Measurements from ENCODE around the gene SLC17A3.

Gene SLC17A3

DNA sequence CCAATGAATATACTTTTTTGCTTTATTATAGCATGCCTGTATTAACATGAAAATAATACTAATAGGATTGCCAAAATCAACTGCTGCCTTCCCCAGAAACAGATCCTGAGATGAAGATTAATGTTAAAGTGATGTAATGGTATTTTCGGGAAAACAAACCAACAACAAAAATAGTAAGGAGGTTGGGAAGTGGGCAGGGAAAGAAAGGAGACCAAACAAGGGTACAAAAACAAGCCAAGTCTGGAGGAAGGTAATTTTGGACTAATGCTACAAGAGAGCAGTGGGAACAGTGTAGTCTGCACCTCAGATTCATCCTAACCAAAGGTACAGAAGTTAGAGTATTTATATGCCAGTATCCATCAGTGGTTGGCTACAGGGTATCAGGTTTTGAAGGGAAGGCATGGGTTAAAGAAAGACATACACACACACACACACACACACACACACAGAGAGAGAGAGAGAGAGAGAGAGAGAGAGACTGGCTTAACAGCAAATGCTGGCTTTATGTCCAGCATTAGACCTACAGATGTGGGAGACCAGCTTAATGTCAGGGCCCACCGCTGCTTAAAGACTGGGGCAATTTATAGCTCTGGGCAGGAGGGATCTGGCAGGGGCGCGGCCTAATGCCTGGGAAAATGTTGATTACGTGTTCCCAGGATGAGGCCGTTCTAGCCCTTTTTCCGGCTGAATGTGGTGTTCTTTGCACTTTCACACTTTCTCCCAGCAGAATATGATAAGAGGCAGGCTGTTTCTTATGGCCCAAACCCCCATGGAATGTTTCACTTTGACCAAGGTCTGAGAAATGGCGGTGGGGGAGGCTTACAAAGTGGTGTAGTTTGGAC is 38.4 kb downstream of the SLC17A3 start:
- Mint-ChIP-seq H3K27me3 (peaks cover 20% of the 10 kb centered on the region), H3K4me3 (no peak overlapping the region), H3K27ac (no peak overlapping the region), H3K4me1 (ENCODE audit: low read depth) (no peaks in the 10 kb centered on the region), H3K36me3 (ENCODE audit: low read depth) (no peaks in the 10 kb centered on the region), H3K9me3 (no peaks in the 10 kb centered on the region)

DNA sequence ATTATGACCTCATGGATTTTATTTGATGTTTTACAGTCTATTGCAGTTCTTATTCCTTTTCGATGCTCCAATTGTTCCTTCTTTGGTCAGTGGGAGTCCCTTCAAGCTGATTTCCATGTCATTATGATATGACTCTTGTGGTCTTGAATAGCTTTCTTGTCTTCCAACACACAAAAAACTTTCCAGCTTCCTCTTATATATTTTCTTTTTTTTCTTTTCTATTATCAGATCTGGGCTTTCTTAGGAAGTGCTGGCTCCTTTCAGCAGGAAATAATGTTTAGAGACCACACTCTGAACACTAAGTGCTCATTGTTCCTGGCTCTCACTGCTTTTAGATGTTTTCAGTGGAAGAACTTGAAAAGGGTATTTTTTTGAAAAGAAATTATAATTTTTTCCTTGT is 39.1 kb downstream of the SLC17A3 start:
- Mint-ChIP-seq H3K27me3 (peaks cover 13% of the 10 kb centered on the region), H3K4me3 (no peak overlapping the region), H3K9me3 (no peaks in the 10 kb centered on the region), H3K36me3 (ENCODE audit: low read depth) (no peaks in the 10 kb centered on the region), H3K4me1 (ENCODE audit: low read depth) (no peaks in the 10 kb centered on the region), H3K27ac (no peak overlapping the region)

DNA sequence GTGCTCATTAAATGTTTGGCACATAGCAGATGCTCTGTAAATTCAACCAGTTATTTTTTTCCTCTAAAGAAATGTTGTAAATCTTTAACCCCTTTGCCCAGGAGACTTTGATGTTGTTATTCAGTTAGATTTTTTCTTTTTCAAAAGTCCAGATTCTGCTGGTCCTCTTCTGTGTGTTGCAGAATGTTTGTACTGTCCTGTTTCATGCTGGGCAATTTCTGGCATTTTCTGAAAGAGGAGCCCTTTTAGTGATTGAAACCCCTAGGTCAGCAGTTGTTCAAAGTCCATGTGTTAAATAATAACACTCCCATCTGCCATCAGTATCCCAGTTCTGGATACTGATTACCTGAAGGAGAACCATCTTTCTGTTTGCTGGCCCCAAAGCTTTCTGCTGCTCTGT is 40.9 kb downstream of the SLC17A3 start:
- Mint-ChIP-seq H3K9me3 (no peaks in the 10 kb centered on the region), H3K36me3 (ENCODE audit: low read depth) (no peaks in the 10 kb centered on the region), H3K4me1 (ENCODE audit: low read depth) (peaks cover 4% of the 10 kb centered on the region)

DNA sequence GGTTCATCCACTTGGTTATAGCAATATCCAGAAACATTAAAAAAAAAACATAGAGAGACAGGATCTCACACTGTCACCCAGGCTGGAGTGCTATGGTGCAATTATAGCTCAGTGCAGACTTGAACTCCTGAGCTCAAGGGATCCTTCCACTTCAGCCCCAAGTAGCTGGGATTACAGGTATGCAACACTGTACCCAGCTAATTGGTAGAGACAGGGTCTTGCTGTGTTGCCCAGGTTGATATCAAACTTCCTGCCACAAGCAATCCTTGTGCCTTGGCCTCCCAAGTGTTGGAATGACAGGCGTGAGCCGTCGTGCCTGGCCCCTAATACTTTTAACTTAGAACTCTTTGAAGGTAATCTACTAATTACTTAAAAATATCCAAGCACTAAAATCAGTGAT is 41.4 kb downstream of the SLC17A3 start:
- Mint-ChIP-seq H3K4me3 (no peak overlapping the region), H3K36me3 (ENCODE audit: low read depth) (no peaks in the 10 kb centered on the region), H3K27me3 (peaks cover 11% of the 10 kb centered on the region), H3K4me1 (ENCODE audit: low read depth) (peaks cover 4% of the 10 kb centered on the region), H3K9me3 (no peaks in the 10 kb centered on the region), H3K27ac (no peak overlapping the region)

More for the DNA sequence above, 40.9 kb downstream of the SLC17A3 start:
- H3K27me3 Mint-ChIP-seq = peaks cover 8% of the 10 kb centered on the region
- no peak overlapping the region for H3K4me3 Mint-ChIP-seq
- no peak overlapping the region for H3K27ac Mint-ChIP-seq

DNA sequence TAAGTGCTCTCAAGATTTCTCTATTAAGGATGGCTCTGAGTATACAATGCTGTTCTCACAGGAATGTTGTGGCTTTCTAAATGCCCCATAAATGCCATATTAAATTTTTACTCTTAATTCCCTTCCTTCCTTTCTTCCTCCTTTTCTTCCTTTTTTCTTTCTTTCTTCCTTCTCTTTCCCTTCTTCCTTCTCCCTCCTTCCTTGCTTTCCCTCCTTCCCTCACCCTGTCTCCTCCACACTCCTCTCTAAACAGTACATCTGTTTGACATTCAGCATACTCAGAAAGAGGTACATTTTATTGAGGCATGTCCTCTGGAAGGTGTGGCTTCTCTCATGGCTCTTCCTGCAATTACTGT is 41.8 kb downstream of the SLC17A3 start:
- peaks cover 4% of the 10 kb centered on the region for H3K4me1 Mint-ChIP-seq (ENCODE audit: low read depth)
- peaks cover 13% of the 10 kb centered on the region for H3K27me3 Mint-ChIP-seq
- no peak overlapping the region for H3K4me3 Mint-ChIP-seq
- H3K27ac Mint-ChIP-seq = no peak overlapping the region
- H3K9me3 Mint-ChIP-seq = no peaks in the 10 kb centered on the region
- H3K36me3 Mint-ChIP-seq (ENCODE audit: low read depth) = no peaks in the 10 kb centered on the region

DNA sequence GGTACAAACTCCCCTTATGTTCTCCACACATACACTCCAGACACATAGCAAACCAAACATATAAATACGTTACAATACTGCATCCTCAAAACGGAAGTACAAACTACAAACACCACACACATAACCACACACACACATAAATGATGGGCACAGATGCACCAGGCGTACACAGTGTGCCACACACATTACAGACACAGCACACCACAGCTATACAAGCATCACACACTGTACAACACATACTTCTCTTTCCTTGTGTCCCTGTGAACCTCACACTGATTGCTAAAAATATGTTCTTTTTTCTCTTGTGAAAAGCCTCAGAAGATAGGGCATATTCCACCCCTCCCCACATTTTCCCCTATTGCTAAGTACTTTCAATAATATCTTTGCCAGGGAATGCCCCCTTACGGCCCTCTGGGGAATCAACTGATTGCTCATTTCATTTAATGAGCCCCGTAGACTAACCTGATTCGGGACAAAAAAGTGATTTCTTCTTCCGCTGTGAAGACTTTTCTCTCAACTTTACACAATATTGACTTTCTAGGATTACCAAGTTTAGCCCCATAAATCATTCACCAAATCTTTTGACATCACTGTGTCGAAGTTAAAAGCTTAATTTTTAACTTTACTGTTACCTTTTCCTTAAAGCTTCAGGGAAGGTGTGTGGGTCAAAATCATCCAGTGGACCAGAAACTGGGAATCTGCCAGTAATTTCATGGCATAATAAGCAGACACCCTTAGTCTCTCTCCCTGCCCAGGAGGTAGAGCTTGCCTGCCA is 42.3 kb downstream of the SLC17A3 start, which contains the start of gene SLC17A1:
TSS of gene SLC17A1 (minus strand) at position 521 of the 775 bp plus-strand sequence. CDS start 1,495 bp downstream, outside the sequence.
- Mint-ChIP-seq H3K4me1 (ENCODE audit: low read depth) (peaks cover 4% of the 10 kb centered on the region), H3K4me3 (no peak within 1 kb of the TSS), H3K9me3 (no peaks in the 10 kb centered on the region), H3K27me3 (peaks cover 13% of the 10 kb centered on the region), H3K27ac (no peak within 1 kb of the TSS), H3K36me3 (ENCODE audit: low read depth) (no peaks in the 10 kb centered on the region)

DNA sequence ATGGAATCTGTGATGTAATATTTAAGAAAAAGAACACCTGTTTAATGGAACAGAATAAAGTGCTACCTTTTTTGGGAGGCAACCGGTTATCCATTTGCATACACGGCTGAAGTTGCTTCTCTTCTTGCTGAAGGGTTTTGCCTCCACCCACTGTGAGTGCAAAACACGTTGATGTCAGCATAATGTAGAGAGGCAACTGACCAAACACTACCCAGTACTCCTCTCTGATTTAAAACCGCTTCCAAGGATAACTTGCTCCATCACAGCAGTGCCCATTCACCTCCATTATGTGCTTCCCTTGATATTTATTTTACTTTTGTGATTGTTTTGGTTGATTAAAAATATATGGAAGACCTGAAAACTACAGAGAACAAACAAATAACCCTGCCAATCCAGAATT is 43.6 kb downstream of the SLC17A3 start:
- peaks cover 4% of the 10 kb centered on the region for H3K4me1 Mint-ChIP-seq (ENCODE audit: low read depth)
- H3K27ac Mint-ChIP-seq = no peak overlapping the region
- peaks cover 23% of the 10 kb centered on the region for H3K27me3 Mint-ChIP-seq
- H3K4me3 Mint-ChIP-seq = no peak overlapping the region
- peaks cover 10% of the 10 kb centered on the region for H3K9me3 Mint-ChIP-seq
- H3K36me3 Mint-ChIP-seq (ENCODE audit: low read depth) = peaks cover 1% of the 10 kb centered on the region

DNA sequence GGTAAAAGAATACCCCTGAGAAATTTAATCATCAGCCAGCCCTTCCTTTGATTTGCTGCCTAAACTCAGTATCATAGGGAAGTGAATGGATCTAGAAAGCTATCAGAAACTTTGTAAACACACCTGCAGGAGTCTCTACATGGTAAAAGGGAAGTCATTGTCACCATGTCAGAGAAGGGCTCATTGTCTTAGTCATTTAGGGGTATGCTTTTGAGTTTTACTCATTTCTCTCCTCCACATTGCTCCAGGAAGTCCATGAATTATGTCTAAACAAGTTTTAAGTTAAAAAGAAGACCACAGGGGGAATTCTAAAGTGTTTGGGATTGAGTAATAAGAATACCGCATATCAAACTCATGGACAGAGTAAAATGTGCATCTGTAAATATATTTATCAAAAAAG is 44.7 kb downstream of the SLC17A3 start:
- Mint-ChIP-seq H3K36me3 (ENCODE audit: low read depth) (peaks cover 4% of the 10 kb centered on the region), H3K27me3 (peaks cover 29% of the 10 kb centered on the region), H3K27ac (no peak overlapping the region)

DNA sequence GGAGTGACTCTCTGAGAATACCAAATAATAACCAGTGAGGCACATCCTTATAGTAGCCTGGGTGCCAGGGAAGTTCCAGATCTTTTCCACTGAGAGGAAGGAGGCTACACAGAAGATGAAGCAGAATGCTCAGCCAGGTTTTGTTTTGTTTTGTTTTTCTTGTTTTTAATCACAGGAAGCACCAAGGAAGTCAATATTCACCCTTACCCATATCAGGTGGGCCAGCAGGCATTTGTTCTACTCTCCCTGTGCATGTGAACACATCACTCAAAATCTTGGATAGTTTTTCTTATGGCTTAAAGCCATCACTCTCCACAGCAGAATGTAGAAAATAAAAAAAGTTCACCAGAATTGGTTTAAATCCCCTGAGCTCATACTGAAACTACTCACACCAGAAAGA is 52.7 kb downstream of the SLC17A3 start:
- no peak overlapping the region for H3K27ac Mint-ChIP-seq
- H3K9me3 Mint-ChIP-seq = peaks cover 12% of the 10 kb centered on the region
- H3K27me3 Mint-ChIP-seq = peaks cover 31% of the 10 kb centered on the region
- H3K4me3 Mint-ChIP-seq = no peak overlapping the region
- peaks cover 4% of the 10 kb centered on the region for H3K36me3 Mint-ChIP-seq (ENCODE audit: low read depth)
- no peaks in the 10 kb centered on the region for H3K4me1 Mint-ChIP-seq (ENCODE audit: low read depth)

More for the DNA sequence above, 44.7 kb downstream of the SLC17A3 start:
- Mint-ChIP-seq H3K9me3 (peaks cover 13% of the 10 kb centered on the region), H3K4me3 (no peak overlapping the region), H3K4me1 (ENCODE audit: low read depth) (peaks cover 4% of the 10 kb centered on the region)

DNA sequence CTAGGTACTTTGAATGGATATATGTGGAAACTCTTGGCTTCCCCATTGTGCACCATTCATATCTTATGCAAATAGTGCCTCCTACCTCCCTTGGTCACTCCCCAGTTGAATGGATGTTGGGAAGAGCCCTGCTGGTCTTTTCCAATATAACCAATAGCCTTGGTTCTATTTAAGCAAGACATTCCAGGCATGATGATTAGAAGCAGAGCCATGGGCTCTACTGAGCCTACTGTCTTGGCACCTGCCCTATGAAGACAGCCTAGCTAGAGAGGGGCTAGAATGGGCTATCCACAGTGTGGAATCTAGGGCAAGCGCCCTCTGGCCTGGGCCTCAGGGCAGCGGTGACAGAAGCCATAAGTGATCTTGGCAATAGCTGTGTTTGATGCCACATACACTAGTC is 57.8 kb downstream of the SLC17A3 start:
- H3K27me3 Mint-ChIP-seq = peaks cover 9% of the 10 kb centered on the region
- no peak overlapping the region for H3K27ac Mint-ChIP-seq
- no peak overlapping the region for H3K4me3 Mint-ChIP-seq
- H3K4me1 Mint-ChIP-seq (ENCODE audit: low read depth) = no peaks in the 10 kb centered on the region
- H3K9me3 Mint-ChIP-seq = no peaks in the 10 kb centered on the region
- no peaks in the 10 kb centered on the region for H3K36me3 Mint-ChIP-seq (ENCODE audit: low read depth)

DNA sequence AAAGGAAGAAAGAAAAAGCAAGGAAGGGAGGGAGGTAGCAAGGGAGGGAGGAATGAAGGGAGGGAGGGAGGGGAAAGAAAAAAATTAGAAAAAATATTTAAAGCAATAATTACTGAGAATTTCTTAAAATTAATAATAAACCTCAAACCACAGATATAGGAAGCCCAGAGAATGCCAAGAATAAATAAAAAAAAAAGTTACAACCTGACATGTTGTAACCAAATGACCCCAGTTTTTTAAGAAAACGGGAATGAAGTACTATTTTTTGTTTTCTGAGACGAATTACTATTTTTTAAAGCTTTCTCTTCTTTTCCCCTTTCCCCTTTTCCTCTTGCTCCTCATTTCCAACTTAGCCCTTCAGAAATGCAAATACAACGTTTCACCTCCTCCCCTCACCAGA is 58.8 kb downstream of the SLC17A3 start:
- H3K9me3 Mint-ChIP-seq = no peaks in the 10 kb centered on the region
- no peaks in the 10 kb centered on the region for H3K4me1 Mint-ChIP-seq (ENCODE audit: low read depth)
- no peaks in the 10 kb centered on the region for H3K36me3 Mint-ChIP-seq (ENCODE audit: low read depth)
- H3K27ac Mint-ChIP-seq = no peak overlapping the region
- peaks cover 10% of the 10 kb centered on the region for H3K27me3 Mint-ChIP-seq
- H3K4me3 Mint-ChIP-seq = no peak overlapping the region

DNA sequence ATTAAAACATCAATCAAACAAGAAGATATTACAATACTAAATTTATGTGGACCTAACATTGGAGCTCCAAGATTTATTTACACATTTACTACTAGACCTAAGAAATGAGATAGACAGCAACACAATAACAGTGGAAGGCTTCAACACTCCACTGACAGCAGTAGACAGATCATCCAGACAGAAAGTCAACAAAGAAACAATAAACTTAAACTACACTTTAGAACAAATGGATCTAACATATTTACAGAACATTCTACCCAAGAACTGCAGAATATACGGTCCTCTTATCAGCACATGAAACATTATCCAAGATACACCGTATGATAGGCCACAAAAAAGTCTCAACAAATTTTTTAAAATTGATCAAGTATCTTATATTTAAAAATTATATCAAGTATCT is 69.2 kb downstream of the SLC17A3 start:
- Mint-ChIP-seq H3K36me3 (ENCODE audit: low read depth) (no peaks in the 10 kb centered on the region), H3K4me3 (no peak overlapping the region), H3K9me3 (no peaks in the 10 kb centered on the region), H3K27me3 (peaks cover 33% of the 10 kb centered on the region), H3K4me1 (ENCODE audit: low read depth) (no peaks in the 10 kb centered on the region), H3K27ac (no peak overlapping the region)

DNA sequence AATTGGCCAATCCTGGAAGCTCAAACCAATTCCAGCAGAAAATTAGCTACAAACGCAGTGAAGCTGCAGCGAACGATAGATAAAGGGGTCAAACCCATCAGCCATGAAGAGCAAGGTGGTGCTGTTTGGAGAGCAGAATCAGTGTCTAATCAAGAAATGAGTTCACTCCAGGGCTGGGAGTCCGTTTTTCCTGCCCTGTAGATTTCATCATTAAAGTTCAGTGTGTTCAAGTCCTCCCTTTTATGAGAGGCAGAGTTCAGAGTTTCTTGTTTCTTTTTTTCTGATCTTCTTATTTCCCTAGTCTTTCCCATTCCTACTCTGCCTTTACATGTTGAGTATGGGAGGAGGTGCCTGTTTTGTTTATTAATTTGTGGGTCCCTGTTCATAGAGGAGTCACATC is 72.6 kb downstream of the SLC17A3 start:
- Mint-ChIP-seq H3K4me3 (no peak overlapping the region), H3K27me3 (peaks cover 31% of the 10 kb centered on the region), H3K9me3 (no peaks in the 10 kb centered on the region), H3K27ac (no peak overlapping the region), H3K4me1 (ENCODE audit: low read depth) (no peaks in the 10 kb centered on the region), H3K36me3 (ENCODE audit: low read depth) (no peaks in the 10 kb centered on the region)
